Coronary artery (tissue), 2 donors: Measurements from ENCODE around the gene NT5C1B.

ENCODE experiments used
- DNase-seq: peaks from one replicate; pipeline ENCODE4 v3.0.0-alpha.2; 2017; ENCODE audit warnings: low spot score
- H3K27ac ChIP-seq, 2 donors: fragments of 200-600 bp; sonication (generic); one replicate each; pipeline ENCODE4 v1.5.1; 2016 to 2019
- H3K4me3 ChIP-seq: fragments of 200-600 bp; sonication (generic); 2 replicates; pipeline ENCODE4 v1.5.1; 2016; ENCODE audit warnings: mild to moderate bottlenecking, moderate library complexity
- CTCF ChIP-seq: fragments of 200-600 bp; sonication (generic); IDR thresholded peaks from one replicate; pipeline ENCODE4 v1.5.1; 2019; ENCODE audit warnings: antibody characterized with exemption

Gene NT5C1B

GRCh38 chr2:18602298-18602697, 12.9 kb upstream of the NT5C1B start:
- DNase-seq: no peak
- no peak for TF ChIP-seq CTCF
- no peak overlapping the region for H3K4me3 ChIP-seq
- H3K27ac ChIP-seq: no peak overlapping the region

- Histone ChIP-seq H3K4me3 (no peak overlapping the region), H3K27ac (peak overlapping the region in 1 of 2 donors; percentile 54)
- DNase-seq: no peak
- no peak for TF ChIP-seq CTCF
These were observed 10.9 kb upstream of the NT5C1B start for GRCh38 chr2:18600255-18600613.

GRCh38 chr2:18599509-18600254, 10.3 kb upstream of the NT5C1B start:
- TF ChIP-seq CTCF: no peak
- Histone ChIP-seq H3K27ac (peak overlapping the region in 1 of 2 donors; percentile 54), H3K4me3 (no peak overlapping the region)
- DNase-seq: no peak

GRCh38 chr2:18598848-18599484, 9.6 kb upstream of the NT5C1B start:
- Histone ChIP-seq H3K27ac (peak overlapping the region in 1 of 2 donors; percentile 54), H3K4me3 (no peak overlapping the region)

GRCh38 chr2:18597618-18598017, 8.2 kb upstream of the NT5C1B start:
- no peak overlapping the region for H3K27ac ChIP-seq

More at GRCh38 chr2:18598848-18599484, 9.6 kb upstream of the NT5C1B start:
- no peak for TF ChIP-seq CTCF
- DNase-seq: no peak

GRCh38 chr2:18596993-18597392, 7.6 kb upstream of the NT5C1B start:
- no peak overlapping the region for H3K27ac ChIP-seq
- no peak for TF ChIP-seq CTCF
- no peak for DNase-seq
- H3K4me3 ChIP-seq: no peak overlapping the region

More at GRCh38 chr2:18597618-18598017, 8.2 kb upstream of the NT5C1B start:
- no peak for DNase-seq
- H3K4me3 ChIP-seq: no peak overlapping the region
- no peak for TF ChIP-seq CTCF

GRCh38 chr2:18593496-18593895, 4.1 kb upstream of the NT5C1B start:
- DNase-seq: no peak
- TF ChIP-seq CTCF: no peak
- Histone ChIP-seq H3K27ac (no peak overlapping the region), H3K4me3 (no peak overlapping the region)
